ENCODE data around the gene TRPM3.

Gene TRPM3

GRCh38 chr9:70830618-70831017 lies 290.8 kb downstream of the TRPM3 start:
- no peaks in the 10 kb centered on the region for H3K27me3 ChIP-seq (ENCODE audit: insufficient read depth, poor library complexity, severe bottlenecking)
- TF ChIP-seq REST (IDR thresholded peaks at IDR 0.05; ENCODE audit: insufficient replicate concordance, low read depth) (no peak), POLR2AphosphoS5 (IDR thresholded peaks at IDR 0.05; ENCODE audit: low read depth) (no peak), SPI1 (IDR thresholded peaks at IDR 0.05; ENCODE audit: borderline replicate concordance, low read depth) (no peak), GABPA (IDR thresholded peaks at IDR 0.05; ENCODE audit: low read depth) (no peak), CTCF (IDR thresholded peaks at IDR 0.05; ENCODE audit: insufficient read depth, low read length) (no peak)
- no peak for DNase-seq (ENCODE audit: low read depth in 1 of 2, low spot score in 1 of 2)

GRCh38 chr9:70829591-70830265 lies 291.7 kb downstream of the TRPM3 start:
- no peak overlapping the region for H3K27ac ChIP-seq (replicated peaks)
- no peak for TF ChIP-seq REST (IDR thresholded peaks at IDR 0.05; ENCODE audit: insufficient replicate concordance, low read depth)
- no peak for TF ChIP-seq CTCF (IDR thresholded peaks at IDR 0.05; ENCODE audit: insufficient read depth, low read length)
- no peak for TF ChIP-seq GABPA (IDR thresholded peaks at IDR 0.05; ENCODE audit: low read depth)
- no peak for TF ChIP-seq POLR2AphosphoS5 (IDR thresholded peaks at IDR 0.05; ENCODE audit: low read depth)
- no peak for TF ChIP-seq SPI1 (IDR thresholded peaks at IDR 0.05; ENCODE audit: borderline replicate concordance, low read depth)
- no peak for DNase-seq (ENCODE audit: low read depth in 1 of 2, low spot score in 1 of 2)
- H3K4me3 ChIP-seq (replicated peaks; ENCODE audit: insufficient read depth, low read length), result no peak overlapping the region
- no peaks in the 10 kb centered on the region for H3K27me3 ChIP-seq (ENCODE audit: insufficient read depth, poor library complexity, severe bottlenecking)

More at GRCh38 chr9:70830618-70831017, 290.8 kb downstream of the TRPM3 start:
- Histone ChIP-seq H3K27ac (replicated peaks) (no peak overlapping the region), H3K4me3 (replicated peaks; ENCODE audit: insufficient read depth, low read length) (no peak overlapping the region)

GRCh38 chr9:70826562-70826961 lies 294.9 kb downstream of the TRPM3 start:
- no peak for DNase-seq (ENCODE audit: low read depth in 1 of 2, low spot score in 1 of 2)
- Histone ChIP-seq H3K4me3 (replicated peaks; ENCODE audit: insufficient read depth, low read length) (no peak overlapping the region), H3K27me3 (ENCODE audit: insufficient read depth, poor library complexity, severe bottlenecking) (no peaks in the 10 kb centered on the region), H3K27ac (replicated peaks) (no peak overlapping the region)
- no peak for TF ChIP-seq CTCF (IDR thresholded peaks at IDR 0.05; ENCODE audit: insufficient read depth, low read length)
- TF ChIP-seq POLR2AphosphoS5 (IDR thresholded peaks at IDR 0.05; ENCODE audit: low read depth), result no peak
- TF ChIP-seq GABPA (IDR thresholded peaks at IDR 0.05; ENCODE audit: low read depth), result no peak
- TF ChIP-seq SPI1 (IDR thresholded peaks at IDR 0.05; ENCODE audit: borderline replicate concordance, low read depth), result no peak
- TF ChIP-seq REST (IDR thresholded peaks at IDR 0.05; ENCODE audit: insufficient replicate concordance, low read depth), result no peak
